ENCODE measurements around the gene TSHR.

- TF ChIP-seq CTCF (IDR thresholded peaks at IDR 0.05) (no peak), POLR2A (IDR thresholded peaks at IDR 0.05) (no peak)
Measured at GRCh38 chr14:80958226-80958625, 2.8 kb downstream of the TSHR start.

Measured in heart left ventricle (tissue), 13 donors.